C1 segment of cervical spinal cord (tissue), 14 donors: ENCODE results near the gene POLR1B.
"Not testable (repeated sequence)": the region's sequence is repeated elsewhere in the genome, so short reads cannot be mapped to it uniquely, and the experiment has no call there.

ENCODE experiments used
- DNase-seq, 14 donors: peaks; one replicate each; lab custom pipeline; 2025; lab: John Stamatoyannopoulos, UW

The POLR1B gene

DNA sequence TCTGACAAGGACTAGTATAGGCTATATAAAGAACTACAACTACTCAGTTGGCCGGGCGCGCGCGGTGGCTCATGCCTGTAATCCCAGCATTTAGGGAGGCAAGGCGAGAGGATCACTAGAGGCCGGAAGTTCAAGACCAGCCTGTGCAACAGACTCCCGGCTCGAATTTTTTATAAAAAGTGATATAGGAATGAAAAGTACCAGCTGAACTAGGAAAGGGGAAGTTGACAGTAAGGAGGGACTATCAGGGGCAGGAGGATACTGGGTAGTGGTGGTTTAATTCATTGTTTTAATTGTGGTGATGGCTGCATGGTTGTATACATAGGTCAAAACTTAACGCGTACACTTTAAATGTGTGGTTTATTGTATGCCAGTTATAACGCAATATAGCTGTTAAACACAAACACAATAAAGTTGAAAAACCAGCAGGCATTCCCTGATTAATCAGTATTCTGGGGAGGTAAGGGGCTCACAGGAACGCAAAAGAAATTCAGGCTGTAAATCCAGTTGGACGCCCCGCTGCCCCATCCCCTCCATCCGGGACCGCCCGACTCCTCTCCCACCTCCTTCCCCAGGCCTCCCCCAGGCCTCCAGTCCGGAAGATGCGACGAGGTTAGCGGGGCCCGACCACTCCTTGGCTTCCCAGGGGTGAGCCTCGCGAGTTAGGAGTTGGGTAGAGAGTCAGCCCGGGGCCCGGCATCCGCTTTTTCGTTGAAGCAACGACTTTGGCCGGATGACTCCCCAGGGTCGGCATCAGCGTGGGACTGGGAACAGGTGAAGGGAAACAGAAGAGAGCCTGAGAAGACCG lies 746 bp upstream of the POLR1B start:
- peak in 8 of 14 donors; percentile 9 to 95 (median 92) for DNase-seq

DNA sequence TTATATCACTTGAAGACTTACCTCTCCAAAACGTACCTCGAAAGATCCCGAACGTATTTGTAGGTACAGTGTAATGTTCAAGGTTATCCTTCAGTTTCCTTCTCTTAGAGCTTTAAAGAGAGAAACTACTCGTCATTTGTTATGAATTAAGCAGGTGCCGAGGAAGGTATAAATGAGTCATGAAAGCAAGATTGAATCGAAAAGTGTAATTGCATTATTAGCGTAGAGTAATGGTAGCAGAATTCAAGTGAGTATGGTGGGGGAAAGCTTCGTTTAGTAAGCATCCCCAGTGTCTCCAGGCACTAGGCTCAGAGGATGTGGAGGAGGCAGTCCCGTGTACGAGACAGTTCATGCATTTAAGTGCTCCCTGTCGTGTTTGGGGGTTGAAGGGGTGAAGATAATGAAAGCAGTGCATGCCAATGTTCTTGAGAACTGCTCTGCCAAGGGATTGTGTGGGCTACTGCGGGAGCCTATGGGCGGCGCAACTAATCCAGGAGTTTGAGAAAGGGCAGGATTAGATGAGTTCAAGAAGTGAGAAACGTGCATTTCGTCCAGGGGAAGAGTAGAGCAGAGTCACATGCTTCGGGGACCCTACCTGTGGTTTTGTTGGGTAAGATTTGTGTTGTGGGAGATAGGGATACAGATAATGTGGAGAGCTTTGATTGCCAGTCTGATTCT lies 858 bp downstream of the POLR1B start:
- no peak for DNase-seq

DNA sequence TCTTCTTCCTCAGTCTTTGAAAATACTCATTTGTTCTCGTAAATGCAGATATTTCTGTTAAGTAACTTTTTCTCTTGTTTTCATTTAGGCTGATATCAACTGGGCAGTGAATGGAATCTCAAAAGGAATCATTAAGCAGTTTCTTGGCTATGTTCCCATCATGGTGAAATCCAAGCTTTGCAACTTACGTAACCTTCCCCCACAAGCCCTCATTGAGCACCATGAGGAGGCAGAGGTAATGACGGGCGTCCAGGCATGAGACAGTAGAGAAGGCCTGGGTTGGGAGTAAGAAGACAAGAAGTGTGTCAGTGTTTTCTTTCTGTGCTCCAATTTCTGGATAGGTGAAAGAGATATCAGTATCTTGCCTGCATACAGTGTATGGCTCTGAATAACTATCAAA lies 5.1 kb downstream of the POLR1B start:
- DNase-seq, result no peak

GRCh38 chr2:112548980-112549379 lies 6.7 kb downstream of the POLR1B start:
- DNase-seq, result no peak

DNA sequence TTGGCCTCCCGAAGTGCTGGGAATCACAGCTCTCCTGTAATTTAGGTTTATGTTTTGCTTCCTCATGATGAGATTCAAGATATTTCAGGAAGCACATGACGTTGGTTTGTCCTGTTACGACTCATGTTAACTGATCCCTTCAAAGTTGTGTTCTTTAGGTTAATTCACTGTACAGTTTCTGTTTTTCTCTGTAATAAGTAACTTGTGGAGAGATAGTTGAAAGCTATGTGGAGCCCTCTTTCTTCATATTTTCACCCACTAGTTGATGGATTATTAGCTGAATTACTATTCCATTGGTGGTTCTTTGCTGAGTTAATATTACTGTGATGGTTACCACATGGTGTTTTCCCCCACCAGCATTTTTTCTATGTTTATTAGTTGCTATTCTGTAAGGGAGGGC lies 23.8 kb downstream of the POLR1B start:
- no peak for DNase-seq

DNA sequence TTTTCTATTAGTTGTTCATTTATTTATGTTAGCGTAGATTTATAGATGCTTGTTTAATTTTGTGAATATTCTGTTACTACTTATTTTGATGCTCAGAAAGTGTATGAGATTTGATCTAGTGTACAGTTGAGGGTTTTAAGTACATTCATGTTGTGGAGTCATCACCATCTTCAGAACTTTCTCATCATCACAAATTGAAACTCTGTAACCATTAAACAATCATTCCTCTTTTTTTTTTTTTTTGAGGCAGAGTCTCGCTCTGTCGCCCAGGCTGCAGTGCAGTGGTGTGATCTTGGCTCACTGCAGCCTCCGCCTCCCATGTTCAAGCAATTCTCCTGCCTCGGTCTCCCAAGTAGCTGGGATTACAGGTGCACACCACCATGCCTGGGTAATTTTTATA lies 24.2 kb downstream of the POLR1B start:
- not testable (repeated sequence) for DNase-seq

- no peak for DNase-seq
These were observed 29.7 kb downstream of the POLR1B start for GRCh38 chr2:112572005-112572404.

DNA sequence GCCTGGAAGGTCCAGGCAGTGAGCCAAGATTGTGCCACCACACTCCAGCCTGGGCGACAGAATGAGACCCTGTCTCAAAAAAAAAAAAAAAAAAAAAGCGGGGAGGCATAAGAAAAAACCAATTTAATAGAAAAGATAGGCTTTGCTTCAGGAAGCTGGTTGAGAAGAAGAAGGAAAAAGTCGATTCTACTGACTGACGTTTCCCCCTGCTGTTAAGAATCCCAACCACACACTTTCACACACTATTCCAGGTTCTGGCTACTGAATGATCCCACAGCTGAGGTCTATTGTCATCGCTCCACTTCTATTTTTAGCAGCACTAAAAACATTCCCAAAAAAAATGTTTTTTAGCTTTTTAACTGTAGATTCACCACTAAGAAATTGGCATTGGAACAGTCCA lies 35.5 kb downstream of the POLR1B start:
- DNase-seq, result no peak

DNA sequence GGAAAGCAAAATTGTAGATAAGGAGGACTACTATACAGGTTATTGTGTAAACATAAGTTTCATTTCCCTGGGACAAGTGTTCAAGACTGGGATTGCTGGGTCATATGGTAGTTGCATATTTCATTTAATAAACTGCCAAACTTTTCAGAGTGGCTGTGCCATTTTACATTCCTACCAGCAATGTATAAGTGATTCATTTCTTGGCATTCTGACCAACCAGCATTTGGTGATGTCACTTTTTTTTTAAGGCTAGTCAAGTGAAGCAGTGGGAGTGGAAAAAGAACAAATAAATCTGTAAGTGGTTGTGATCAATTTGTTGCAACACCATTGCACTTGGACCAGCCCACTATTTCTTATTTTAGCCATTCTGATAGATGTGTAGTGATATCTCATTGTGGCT lies 37.0 kb downstream of the POLR1B start:
- DNase-seq, result no peak

- no peak for DNase-seq
These were observed 37.8 kb downstream of the POLR1B start for GRCh38 chr2:112580084-112580483.

DNA sequence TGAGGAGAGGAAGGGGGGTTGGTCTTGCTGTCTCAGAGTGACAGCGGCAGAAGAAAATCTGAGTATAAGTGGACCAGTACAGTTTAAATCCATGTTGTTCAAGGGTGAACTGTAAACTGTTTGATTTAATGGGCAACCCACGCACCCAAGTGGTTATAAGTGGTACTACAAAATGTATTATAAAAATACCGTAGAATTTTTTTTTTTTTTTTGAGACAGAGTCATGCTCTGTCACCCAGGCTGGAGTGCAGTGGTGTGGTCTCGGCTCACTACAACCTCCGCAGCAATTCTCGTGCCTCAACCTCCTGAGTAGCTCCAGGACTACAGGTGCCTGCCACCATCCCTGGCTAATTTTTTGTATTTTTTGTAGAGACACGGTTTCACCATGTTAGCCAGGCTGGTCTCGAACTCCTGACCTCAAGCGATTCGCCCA lies 40.1 kb downstream of the POLR1B start:
- peak in 2 of 14 donors; percentile 11 to 12 for DNase-seq

- peak in 1 of 14 donors; percentile 44 for DNase-seq
These were observed 41.4 kb downstream of the POLR1B start for GRCh38 chr2:112583497-112584133.

GRCh38 chr2:112584134-112584890 lies 42.0 kb downstream of the POLR1B start, which contains the start of gene CHCHD5:
Gene CHCHD5, plus strand, starts transcription at chr2:112584609. Its CDS starts 39 bp downstream, at chr2:112584648.
- DNase-seq, result peak; percentile 56 to 98 (median 90)

- peak in 3 of 14 donors; percentile 30 to 44 (median 42) for DNase-seq
These were observed 42.6 kb downstream of the POLR1B start for GRCh38 chr2:112584891-112585250.

- DNase-seq, result no peak
These were observed 43.1 kb downstream of the POLR1B start for GRCh38 chr2:112585400-112585799.

DNA sequence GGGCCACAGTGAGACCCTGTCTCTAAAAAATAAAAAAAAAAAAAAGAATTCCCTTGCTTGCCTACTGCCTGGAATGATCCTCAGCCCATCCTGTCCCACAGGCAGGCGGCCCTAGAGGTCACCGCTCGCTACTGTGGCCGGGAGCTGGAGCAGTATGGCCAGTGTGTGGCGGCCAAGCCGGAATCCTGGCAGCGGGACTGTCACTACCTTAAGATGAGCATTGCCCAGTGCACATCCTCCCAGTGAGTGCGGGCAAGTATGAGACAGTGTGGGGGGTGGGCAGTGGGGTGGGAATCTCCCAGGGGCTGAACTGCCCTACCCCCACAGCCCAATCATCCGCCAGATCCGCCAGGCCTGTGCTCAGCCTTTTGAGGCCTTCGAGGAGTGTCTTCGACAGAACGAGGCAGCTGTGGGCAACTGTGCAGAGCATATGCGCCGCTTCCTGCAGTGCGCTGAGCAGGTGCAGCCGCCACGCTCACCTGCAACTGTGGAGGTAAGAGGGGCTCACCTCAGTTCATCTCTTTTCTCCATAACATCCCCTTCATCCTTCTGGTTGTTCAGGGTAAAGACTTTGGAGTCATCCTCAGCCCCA lies 43.7 kb downstream of the POLR1B start:
- DNase-seq, result no peak

DNA sequence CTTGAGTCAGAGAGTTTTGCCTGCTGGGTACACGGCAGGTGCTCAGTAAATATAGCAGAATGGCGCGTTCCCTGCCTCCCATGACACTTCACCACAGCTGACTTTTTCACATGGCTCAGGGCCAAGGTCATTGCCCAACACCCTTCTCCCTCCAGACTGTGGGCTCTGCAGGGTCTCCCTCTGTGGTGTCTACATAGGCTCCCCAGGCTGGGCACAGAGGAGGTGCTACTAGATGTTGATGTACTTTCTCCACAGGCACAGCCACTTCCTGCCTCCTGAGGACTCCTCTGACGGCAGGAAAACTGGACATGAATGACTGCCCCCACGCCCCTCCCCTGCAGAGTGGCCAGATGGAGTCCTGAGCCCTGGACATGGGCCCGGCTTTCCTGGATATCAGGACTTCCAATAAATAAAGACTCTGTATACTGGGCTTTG lies 46.4 kb downstream of the POLR1B start:
- DNase-seq, result peak in 4 of 14 donors; percentile 5 to 92 (median 37)

- DNase-seq, result no peak
These were observed 49.1 kb downstream of the POLR1B start for GRCh38 chr2:112591413-112591812.

- DNase-seq, result no peak
These were observed 51.5 kb downstream of the POLR1B start for GRCh38 chr2:112593736-112594135.

GRCh38 chr2:112597537-112598322 lies 55.5 kb downstream of the POLR1B start:
- DNase-seq, result no peak
